ENCODE data around the gene SAMD8. TPM values are rescaled to one million over a fixed set of nuclear protein-coding genes. Genes with fewer than 3 reads are reported as not detected.
A peak's percentile ranks its signal among the peaks of the same experiment; 100 is the strongest.
"Not testable (repeated sequence)": the region's sequence is repeated elsewhere in the genome, so short reads cannot be mapped to it uniquely, and the experiment has no call there.

Gene SAMD8
- total RNA-seq, 1 donor from 2014 or later = 42.7 TPM

- peaks cover 37% of the 10 kb centered on the region for H3K4me1 ChIP-seq
- no peaks in the 10 kb centered on the region for H3K9me3 ChIP-seq
- peak overlapping the region; percentile 77 for H3K27ac ChIP-seq
- H3K27me3 ChIP-seq = no peaks in the 10 kb centered on the region
- H3K4me3 ChIP-seq = no peak overlapping the region
- DNase-seq (ENCODE audit: extremely low spot score in 2 of 2) = no peak
- intact Hi-C loops (cut with DNase I) = no loop called here
- TF ChIP-seq POLR2AphosphoS5 (IDR thresholded peaks at IDR 0.05; ENCODE audit: insufficient read depth in 1 of 2, low read depth in 1 of 2) = no peak
- TF ChIP-seq CTCF (IDR thresholded peaks at IDR 0.05) = no peak
- no peak for TF ChIP-seq POLR2A (IDR thresholded peaks at IDR 0.05)
- H3K36me3 ChIP-seq = no peaks in the 10 kb centered on the region
These were observed 85.6 kb downstream of the SAMD8 start for GRCh38 chr10:75197066-75197465.

- H3K9me3 ChIP-seq = no peaks in the 10 kb centered on the region
- H3K27ac ChIP-seq = no peak overlapping the region
- peaks cover 38% of the 10 kb centered on the region for H3K4me1 ChIP-seq
- no peaks in the 10 kb centered on the region for H3K36me3 ChIP-seq
- H3K4me3 ChIP-seq = no peak overlapping the region
- intact Hi-C loops (cut with DNase I) = no loop called here
- TF ChIP-seq POLR2AphosphoS5 (IDR thresholded peaks at IDR 0.05; ENCODE audit: insufficient read depth in 1 of 2, low read depth in 1 of 2) = no peak
- no peak for TF ChIP-seq CTCF (IDR thresholded peaks at IDR 0.05)
- no peak for TF ChIP-seq POLR2A (IDR thresholded peaks at IDR 0.05)
- H3K27me3 ChIP-seq = no peaks in the 10 kb centered on the region
- DNase-seq (ENCODE audit: extremely low spot score in 2 of 2) = no peak
These were observed 86.5 kb downstream of the SAMD8 start for GRCh38 chr10:75197906-75198305.

- H3K27me3 ChIP-seq; intact Hi-C loops (cut with DNase I); DNase-seq (ENCODE audit: extremely low spot score in 2 of 2); H3K4me3 ChIP-seq; H3K36me3 ChIP-seq; H3K27ac ChIP-seq; H3K9me3 ChIP-seq: not testable (repeated sequence)
- H3K4me1 ChIP-seq = peaks cover 38% of the 10 kb centered on the region
These were observed 88.5 kb downstream of the SAMD8 start for GRCh38 chr10:75199949-75200348.

- Histone ChIP-seq H3K36me3 (no peaks in the 10 kb centered on the region), H3K4me1 (peaks cover 19% of the 10 kb centered on the region), H3K4me3 (no peak overlapping the region), H3K9me3 (no peaks in the 10 kb centered on the region), H3K27me3 (no peaks in the 10 kb centered on the region), H3K27ac (peak overlapping the region; percentile 69)
- intact Hi-C loops (cut with DNase I) = no loop called here
- DNase-seq (ENCODE audit: extremely low spot score in 2 of 2) = no peak
- TF ChIP-seq POLR2A (IDR thresholded peaks at IDR 0.05) (no peak), POLR2AphosphoS5 (IDR thresholded peaks at IDR 0.05; ENCODE audit: insufficient read depth in 1 of 2, low read depth in 1 of 2) (peak in 1 of 2 donors; percentile 30)
These were observed 90.4 kb downstream of the SAMD8 start for GRCh38 chr10:75201793-75202307.

GRCh38 chr10:75202321-75203045 is 91.0 kb downstream of the SAMD8 start:
- intact Hi-C loops (cut with DNase I) = no loop called here
- no peak for DNase-seq (ENCODE audit: extremely low spot score in 2 of 2)
- H3K4me3 ChIP-seq = no peak overlapping the region
- no peaks in the 10 kb centered on the region for H3K27me3 ChIP-seq
- peak overlapping the region; percentile 69 for H3K27ac ChIP-seq
- H3K36me3 ChIP-seq = no peaks in the 10 kb centered on the region
- peaks cover 16% of the 10 kb centered on the region for H3K4me1 ChIP-seq
- TF ChIP-seq POLR2A (IDR thresholded peaks at IDR 0.05) = no peak
- peak in 1 of 2 donors; percentile 26 for TF ChIP-seq POLR2AphosphoS5 (IDR thresholded peaks at IDR 0.05; ENCODE audit: insufficient read depth in 1 of 2, low read depth in 1 of 2)
- no peak for TF ChIP-seq CTCF (IDR thresholded peaks at IDR 0.05)
- no peaks in the 10 kb centered on the region for H3K9me3 ChIP-seq

GRCh38 chr10:75203046-75203620 is 91.7 kb downstream of the SAMD8 start:
- DNase-seq (ENCODE audit: extremely low spot score in 2 of 2); H3K27me3 ChIP-seq; H3K9me3 ChIP-seq; intact Hi-C loops (cut with DNase I); H3K4me3 ChIP-seq; H3K36me3 ChIP-seq: not testable (repeated sequence)
- TF ChIP-seq POLR2AphosphoS5 (IDR thresholded peaks at IDR 0.05; ENCODE audit: insufficient read depth in 1 of 2, low read depth in 1 of 2) = peak in 1 of 2 donors; percentile 4
- peaks cover 20% of the 10 kb centered on the region for H3K4me1 ChIP-seq
- peak overlapping the region; percentile 69 for H3K27ac ChIP-seq

All from vagina (tissue), 2 donors.